SH-SY5Y (cell line): ENCODE measurements around the gene NR6A1.

Source experiments
- GATA2 ChIP-seq: IDR thresholded peaks from 2 replicates; pipeline ENCODE4 v1.6.1; 2011; ENCODE audit warnings: mild to moderate bottlenecking, low read depth, low read length
- GATA3 ChIP-seq: IDR thresholded peaks from 2 replicates; pipeline ENCODE4 v1.6.1; 2011; ENCODE audit warnings: low read depth, mild to moderate bottlenecking, low read length, moderate library complexity

GRCh38 chr9:124759327-124759726 is 11.8 kb downstream of the NR6A1 start:
- no peak for TF ChIP-seq GATA3
- TF ChIP-seq GATA2: no peak
